ENCODE results near the gene UBE3C. TPM values are rescaled to one million over a fixed set of nuclear protein-coding genes. Genes with fewer than 3 reads are reported as not detected.

The UBE3C gene
- total and polyA plus RNA-seq, 2 of the 13 experiments (the other 11 are each of a cell fraction or from before 2014, with no cell fraction given), result 27.0 to 48.2 TPM

DNA sequence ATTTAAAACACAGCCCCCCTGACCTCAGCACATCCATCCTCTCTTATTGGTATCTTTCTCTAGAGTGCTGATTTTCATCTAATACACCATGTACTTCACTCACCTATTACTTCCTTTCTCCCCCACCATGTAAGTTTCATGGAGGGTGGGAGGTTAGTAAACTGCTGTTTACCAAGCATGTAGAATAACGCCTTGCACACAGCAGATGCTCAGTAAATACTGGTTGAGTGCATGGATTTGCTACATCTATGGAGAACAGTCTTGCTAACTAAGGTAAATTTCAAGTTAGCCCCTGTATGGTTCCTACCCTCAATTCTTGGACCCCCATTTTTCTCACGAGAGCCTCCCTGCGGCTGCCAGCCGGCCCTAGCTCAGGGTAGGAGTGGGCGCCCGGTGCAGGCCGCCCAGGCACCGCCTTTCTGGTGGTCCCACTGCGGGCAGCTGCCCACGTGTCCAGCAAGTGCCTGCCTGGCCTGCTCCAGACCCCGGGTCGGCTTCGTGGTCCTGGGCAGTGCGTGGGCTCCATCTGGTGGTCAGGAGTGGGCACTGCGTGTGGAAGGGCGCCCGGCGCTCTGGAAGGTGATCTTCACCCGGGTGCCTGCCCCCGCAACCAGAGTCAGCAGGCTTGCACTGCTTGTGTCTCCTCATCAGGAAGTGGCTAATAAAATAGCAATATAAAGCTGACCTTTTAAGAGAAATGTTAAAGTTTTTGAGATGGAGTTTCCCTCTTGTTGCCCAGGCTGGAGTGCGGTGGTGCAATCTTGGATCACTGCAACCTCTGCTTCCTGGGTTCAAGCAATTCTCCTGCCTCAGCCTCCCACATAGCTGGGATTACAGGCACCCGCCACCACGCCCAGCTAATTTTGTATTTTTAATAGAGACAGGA lies 134.7 kb downstream of the UBE3C start (continued):
- TF ChIP-seq, protein P1, sequence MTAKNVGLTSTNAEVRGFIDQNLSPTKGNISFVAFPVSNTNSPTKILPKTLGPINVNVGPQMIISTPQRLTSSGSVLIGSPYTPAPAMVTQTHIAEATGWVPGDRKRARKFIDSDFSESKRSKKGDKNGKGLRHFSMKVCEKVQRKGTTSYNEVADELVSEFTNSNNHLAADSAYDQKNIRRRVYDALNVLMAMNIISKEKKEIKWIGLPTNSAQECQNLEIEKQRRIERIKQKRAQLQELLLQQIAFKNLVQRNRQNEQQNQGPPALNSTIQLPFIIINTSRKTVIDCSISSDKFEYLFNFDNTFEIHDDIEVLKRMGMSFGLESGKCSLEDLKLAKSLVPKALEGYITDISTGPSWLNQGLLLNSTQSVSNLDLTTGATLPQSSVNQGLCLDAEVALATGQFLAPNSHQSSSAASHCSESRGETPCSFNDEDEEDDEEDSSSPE (CRISPR knock-in tag; IDR thresholded peaks at IDR 0.05), result 0 out of 2 replicates have a peak, but pooled peaks have one; percentile 59
- no peak for TF ChIP-seq ZNF34 (CRISPR knock-in tag; IDR thresholded peaks at IDR 0.05; ENCODE audit: borderline replicate concordance)
- TF ChIP-seq FOXO1 (CRISPR knock-in tag; IDR thresholded peaks at IDR 0.05), result 0 out of 2 replicates have a peak, but pooled peaks have one; percentile 12
- TF ChIP-seq HNF1B (CRISPR knock-in tag; IDR thresholded peaks at IDR 0.05), result no peak; the same call in 1 of the 2 replicates
- peak; percentile 47; the same call in 1 of the 2 replicates for TF ChIP-seq ISL2 (CRISPR knock-in tag; IDR thresholded peaks at IDR 0.05)
- TF ChIP-seq MYNN (CRISPR knock-in tag; IDR thresholded peaks at IDR 0.05; ENCODE audit: low read depth), result no peak
- TF ChIP-seq MTA1 (CRISPR knock-in tag; IDR thresholded peaks at IDR 0.05; ENCODE audit: borderline replicate concordance), result peak; percentile 44; the same call in 1 of the 2 replicates
- TF ChIP-seq NFRKB (IDR thresholded peaks at IDR 0.05), result no peak
- no peak for TF ChIP-seq IRF1 (CRISPR knock-in tag; IDR thresholded peaks at IDR 0.05; ENCODE audit: low read depth)
- no peak for TF ChIP-seq ZNF567 (CRISPR knock-in tag; IDR thresholded peaks at IDR 0.05; ENCODE audit: borderline replicate concordance)
- TF ChIP-seq KLF6 (CRISPR knock-in tag; IDR thresholded peaks at IDR 0.05), result no peak
- TF ChIP-seq EZH2 (conservative IDR thresholded peaks at IDR 0.05; ENCODE audit: low read depth, low read length), result no peak
- TF ChIP-seq YY1 (IDR thresholded peaks at IDR 0.05; ENCODE audit: insufficient read depth, insufficient replicate concordance, low read depth, low read length), result peak; percentile 41
- no peak for TF ChIP-seq ZNF556 (CRISPR knock-in tag; IDR thresholded peaks at IDR 0.05; ENCODE audit: borderline replicate concordance)
- TF ChIP-seq DMTF1 (CRISPR knock-in tag; IDR thresholded peaks at IDR 0.05), result no peak
- TF ChIP-seq THRA (CRISPR knock-in tag; IDR thresholded peaks at IDR 0.05; ENCODE audit: borderline replicate concordance), result no peak
- no peak for TF ChIP-seq ZKSCAN1 (IDR thresholded peaks at IDR 0.05; ENCODE audit: low read length)
- no peak; the same call in 1 of the 2 replicates for TF ChIP-seq ZNF501 (CRISPR knock-in tag; IDR thresholded peaks at IDR 0.05)
- no peak for TF ChIP-seq FOXC1 (CRISPR knock-in tag; IDR thresholded peaks at IDR 0.05; ENCODE audit: borderline replicate concordance)
- TF ChIP-seq, protein P2, sequence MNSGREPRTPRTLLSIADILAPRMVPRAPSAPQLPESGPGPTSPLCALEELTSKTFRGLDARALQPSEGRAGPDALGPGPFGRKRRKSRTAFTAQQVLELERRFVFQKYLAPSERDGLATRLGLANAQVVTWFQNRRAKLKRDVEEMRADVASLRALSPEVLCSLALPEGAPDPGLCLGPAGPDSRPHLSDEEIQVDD (CRISPR knock-in tag; IDR thresholded peaks at IDR 0.05; ENCODE audit: borderline replicate concordance), result no peak
- TF ChIP-seq NR1H2 (CRISPR knock-in tag; IDR thresholded peaks at IDR 0.05; ENCODE audit: borderline replicate concordance, low read depth), result no peak

Data from HepG2 (cell line).